Posterior cingulate gyrus (tissue), 11 donors: ENCODE results near the gene INPP1.

ENCODE experiments used
- DNase-seq, 10 donors: peaks; one replicate each; pipeline versions ENCODE4 v3.0.0 to v3.0.0-alpha.2; 2020 to 2021; ENCODE audit warnings: mixed read lengths in 3 of 10
- intact Hi-C: fragments of 100-400 bp; cut with DNase I; formaldehyde crosslinking; loops from one replicate; pipeline ENCODE4 v1.15.1; 2023

The INPP1 gene

GRCh38 chr2:190405995-190406394, 62.6 kb downstream of the INPP1 start:
- no peak for DNase-seq
- intact Hi-C loops = loop anchor here (5.0 to 10.0 kb wide), 2 partner anchors 61 to 76 kb away; partner anchors contain the start of gene INPP1

GRCh38 chr2:190406805-190407204, 63.4 kb downstream of the INPP1 start:
- intact Hi-C loops = loop anchor here (5.0 to 10.0 kb wide), 2 partner anchors 62 to 75 kb away; partner anchors contain the start of gene INPP1

GRCh38 chr2:190407246-190407661, 63.9 kb downstream of the INPP1 start:
- intact Hi-C loops = loop anchor here (5.0 to 10.0 kb wide), 2 partner anchors 62 to 75 kb away; partner anchors contain the start of gene INPP1
- DNase-seq = no peak

More at GRCh38 chr2:190406805-190407204, 63.4 kb downstream of the INPP1 start:
- no peak for DNase-seq

DNA sequence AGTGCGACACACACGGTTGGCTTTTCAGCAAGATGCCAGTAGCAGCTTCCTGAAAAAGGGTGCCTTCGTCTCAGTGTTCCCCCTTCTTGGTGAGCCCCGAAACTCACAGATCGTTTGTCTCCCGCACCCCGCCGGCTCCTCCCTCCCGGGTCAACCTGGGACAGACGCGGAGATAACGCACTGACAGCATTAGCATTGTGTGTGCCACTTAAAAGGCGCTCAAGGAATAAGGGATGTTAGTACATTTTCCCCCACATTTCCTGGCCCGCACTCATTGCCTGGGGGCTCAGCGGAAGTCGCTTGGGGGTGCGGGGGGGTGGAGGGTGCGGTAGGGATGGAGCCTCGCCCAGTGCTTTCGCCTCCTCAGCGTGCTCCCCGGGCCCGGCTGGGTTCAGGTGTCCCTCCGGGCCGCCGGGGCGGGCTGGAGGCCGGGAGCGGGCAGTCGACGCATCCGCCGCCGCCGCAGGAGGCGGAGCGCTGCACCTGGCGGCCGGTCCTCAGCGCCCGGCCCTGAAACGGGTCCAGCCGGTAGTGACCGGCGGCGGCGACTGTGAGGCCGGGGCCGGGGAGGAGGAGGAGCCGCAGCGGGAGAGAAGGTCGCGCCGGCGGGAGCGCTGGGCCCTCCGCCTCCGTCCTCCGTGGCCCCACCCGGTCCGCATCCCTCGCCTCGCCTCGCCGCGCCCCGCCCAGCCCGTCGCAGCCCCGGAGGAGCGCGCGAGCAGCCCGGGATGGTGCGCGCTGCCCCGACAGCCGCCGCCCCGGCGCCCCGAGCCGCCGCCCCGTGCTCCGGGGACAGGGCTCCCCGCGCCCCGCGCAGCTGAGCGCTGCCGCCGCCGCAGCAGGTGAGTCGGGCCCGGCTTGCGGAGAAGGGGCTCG, 64.5 kb downstream of the INPP1 start, which contains the start of gene MFSD6:
Gene MFSD6 (plus strand): TSS at position 694 of the 876 bp plus-strand sequence. CDS start 27,675 bp downstream, outside the sequence.
- intact Hi-C loops = loop anchor here (5.0 to 10.0 kb wide), 2 partner anchors 63 to 74 kb away; partner anchors contain the start of gene INPP1
- peak; percentile 29 to 94 (median 54) for DNase-seq

DNA sequence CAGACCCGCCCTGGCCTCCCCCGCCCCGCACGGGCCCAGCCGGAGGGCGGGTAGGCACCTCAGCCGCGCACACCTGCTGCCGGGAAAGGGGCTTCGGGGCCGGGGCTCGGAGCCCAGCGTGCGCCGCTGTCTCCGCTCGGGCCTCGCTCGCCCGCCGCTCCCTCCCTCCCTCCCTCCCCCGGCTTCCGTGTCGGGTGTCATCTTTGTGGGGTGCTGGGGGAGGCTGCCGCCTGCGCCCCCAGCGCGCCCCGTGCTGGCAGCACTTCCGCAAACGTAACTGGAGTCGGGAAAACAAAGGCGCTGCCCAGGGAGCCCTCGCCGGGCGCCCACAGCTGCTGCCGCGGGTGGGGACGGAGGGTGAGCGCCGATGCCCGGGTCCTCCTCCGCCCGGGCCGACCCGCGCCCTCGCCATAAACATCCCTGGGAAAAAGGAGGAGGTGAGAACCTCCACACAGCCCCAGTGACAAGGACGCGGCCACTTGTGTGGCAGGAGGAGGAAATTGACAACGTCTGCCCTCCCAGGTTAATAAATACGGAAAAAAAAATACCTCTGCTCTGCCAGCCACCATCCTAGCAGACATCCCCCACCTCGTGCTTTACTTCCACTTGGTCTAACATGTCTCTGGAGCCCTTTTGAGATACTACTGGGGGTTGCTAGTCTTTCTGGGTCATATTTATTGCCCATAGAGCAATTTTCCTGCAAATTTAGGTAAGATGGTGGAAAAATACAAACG, 65.3 kb downstream of the INPP1 start:
- intact Hi-C loops = loop anchor here (5.0 to 10.0 kb wide), 2 partner anchors 64 to 74 kb away; partner anchors contain the start of gene INPP1
- DNase-seq = peak; percentile 65 to 97 (median 78)

DNA sequence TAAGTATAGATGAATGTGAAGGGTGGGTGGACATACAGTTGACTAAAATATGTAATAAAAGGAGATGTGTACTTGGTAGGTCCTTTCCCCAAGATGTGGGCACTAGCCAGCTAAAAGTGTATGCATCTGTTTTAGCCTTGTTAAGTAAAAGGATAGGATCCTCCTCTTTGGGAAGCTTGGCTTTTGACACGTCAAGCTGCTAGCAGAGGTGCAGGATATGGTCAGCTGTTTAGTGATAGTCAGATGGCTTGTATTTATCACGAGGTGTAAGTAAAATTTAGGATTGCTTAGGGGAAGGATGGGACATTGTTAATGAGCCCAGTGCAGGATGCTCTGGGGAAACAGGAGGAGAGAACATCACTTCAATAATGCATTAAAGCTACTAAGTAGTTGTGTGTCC, 66.2 kb downstream of the INPP1 start:
- no peak for DNase-seq
- intact Hi-C loops = loop anchor here (5.0 to 10.0 kb wide), 2 partner anchors 65 to 73 kb away; partner anchors contain the start of gene INPP1

DNA sequence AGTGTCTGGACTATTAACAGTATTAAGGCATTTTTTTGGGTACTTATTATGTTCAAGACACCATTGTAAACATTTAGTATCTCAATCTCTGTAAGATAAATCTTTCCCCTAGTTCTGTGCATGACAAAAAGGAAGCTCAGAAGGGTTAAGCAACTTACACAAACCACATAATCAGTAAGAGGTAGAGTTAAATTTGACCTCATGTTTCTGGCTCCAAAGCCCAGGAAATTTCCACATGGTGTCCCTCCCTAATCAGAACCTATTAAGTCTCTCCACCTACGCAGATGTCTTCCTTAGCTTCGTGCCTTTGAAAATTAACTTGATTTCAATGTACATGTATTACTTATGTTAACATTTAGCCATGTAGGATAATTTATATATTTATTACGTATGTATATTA, 66.8 kb downstream of the INPP1 start:
- intact Hi-C loops = no loop called here
- DNase-seq = no peak

GRCh38 chr2:190412966-190413365, 69.6 kb downstream of the INPP1 start:
- intact Hi-C loops = no loop called here
- no peak for DNase-seq

DNA sequence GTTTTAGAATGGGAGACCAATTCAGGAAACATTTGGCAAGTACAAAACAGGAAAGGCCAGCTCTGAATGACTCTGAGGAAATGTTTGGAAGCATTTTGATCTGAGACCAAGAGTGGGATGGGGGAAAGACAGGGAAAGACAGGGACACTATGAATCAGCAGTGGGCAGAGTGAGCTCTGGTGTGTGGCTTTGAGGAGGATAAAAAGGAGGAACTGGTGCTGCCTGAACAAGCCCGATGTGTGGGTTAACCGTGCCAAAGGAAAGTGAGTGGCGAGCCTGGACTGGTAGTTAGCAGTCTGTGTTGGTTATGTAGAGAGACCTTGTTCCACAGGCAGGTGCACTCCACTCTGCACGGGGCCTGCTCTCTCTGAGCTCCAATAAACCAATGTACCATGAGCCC, 70.0 kb downstream of the INPP1 start:
- intact Hi-C loops = no loop called here

DNA sequence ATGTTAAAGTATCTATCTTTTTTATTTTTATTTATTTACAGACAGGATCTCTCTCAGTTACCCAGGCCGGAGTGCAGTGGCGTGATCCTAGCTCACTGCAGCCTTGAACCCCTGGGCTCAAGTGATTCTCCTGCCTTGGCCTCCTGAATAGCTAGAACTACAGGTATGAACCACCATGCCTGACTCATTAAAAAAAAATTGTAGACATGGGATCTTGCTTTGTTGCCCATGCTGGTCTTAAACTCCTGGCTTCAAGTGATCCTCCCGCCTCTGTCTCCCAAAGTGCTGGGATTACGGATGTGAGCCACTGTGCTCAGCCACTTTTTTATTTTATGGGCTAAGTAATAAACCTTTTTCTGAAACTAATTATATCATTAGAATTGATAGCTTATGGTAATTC, 71.9 kb downstream of the INPP1 start:
- DNase-seq = no peak
- intact Hi-C loops = no loop called here

More for the DNA sequence above, 70.0 kb downstream of the INPP1 start:
- peak in 1 of 10 donors; percentile 75 for DNase-seq

GRCh38 chr2:190415794-190416775, 72.7 kb downstream of the INPP1 start:
- intact Hi-C loops = no loop called here
- no peak for DNase-seq

DNA sequence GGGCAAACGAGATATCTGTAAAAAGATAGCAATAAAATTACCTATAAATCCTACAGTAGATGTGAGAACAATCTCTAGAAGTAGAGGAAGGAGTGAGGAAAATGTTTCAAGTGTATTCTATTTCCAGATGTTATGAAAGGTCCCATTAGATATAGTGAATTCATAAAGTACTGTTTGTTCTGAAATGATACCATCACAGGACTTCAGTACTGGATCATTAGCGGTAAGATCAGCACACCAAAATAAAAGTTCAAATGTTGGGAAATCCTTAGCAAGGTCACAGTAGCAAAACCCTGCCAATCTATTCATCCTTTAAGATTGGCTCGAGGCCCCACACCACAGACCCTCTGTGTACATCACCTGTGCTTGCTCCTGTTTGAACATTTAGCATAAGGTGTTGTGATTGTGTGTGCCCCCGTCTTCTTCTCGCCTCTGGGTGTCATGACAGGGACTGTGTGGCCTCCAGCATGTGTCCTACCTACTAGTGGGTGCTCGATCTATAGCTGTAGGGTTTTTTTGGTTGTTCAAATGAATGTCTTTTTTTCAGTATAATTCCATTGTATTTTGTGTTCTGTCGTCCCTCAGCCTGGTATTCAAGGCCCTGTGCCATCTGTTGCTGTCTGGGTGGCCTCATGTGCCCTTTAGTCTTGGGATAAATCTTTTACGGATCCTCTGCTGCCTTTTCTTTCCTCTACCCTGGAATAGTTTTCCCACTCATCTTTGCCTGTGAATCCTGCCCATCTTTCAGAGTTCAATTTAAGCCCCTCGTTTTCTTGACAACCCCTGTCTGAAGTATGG, 73.9 kb downstream of the INPP1 start:
- intact Hi-C loops = no loop called here
- DNase-seq = no peak

DNA sequence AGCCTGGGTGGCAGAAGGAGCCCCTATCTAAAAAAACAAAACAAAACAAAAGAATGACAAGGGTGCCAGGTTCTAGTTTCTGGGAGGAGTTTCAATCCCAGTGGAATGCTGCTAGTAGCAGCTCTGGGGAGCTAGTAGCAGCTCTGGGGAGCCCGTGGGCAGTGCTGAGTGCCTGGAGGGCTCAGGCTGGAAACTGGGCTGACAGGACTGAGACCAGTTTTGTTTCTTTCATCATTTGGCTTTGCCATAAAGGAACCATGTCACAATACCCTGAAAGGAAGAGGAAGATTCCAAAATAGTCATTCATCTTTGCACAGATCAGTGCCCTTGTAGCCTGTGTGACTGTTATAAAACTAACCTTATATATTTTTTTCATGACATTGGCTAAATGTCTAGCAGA, 75.3 kb downstream of the INPP1 start:
- no peak for DNase-seq
- intact Hi-C loops = no loop called here

- intact Hi-C loops = no loop called here
- no peak for DNase-seq
Measured at GRCh38 chr2:190420801-190421200, 77.4 kb downstream of the INPP1 start.
